NCI-H1048 (cell line): Measurements from ENCODE around the gene TRIP12.

Experiments
- DNase-seq: peaks from one replicate; lab custom pipeline; 2025; lab: John Stamatoyannopoulos, UW

The TRIP12 gene

GRCh38 chr2:229715895-229716507 is 205.8 kb downstream of the TRIP12 start:
- DNase-seq, result no peak

- DNase-seq, result no peak
Measured at GRCh38 chr2:229714736-229715541, 206.9 kb downstream of the TRIP12 start.

- DNase-seq, result no peak
Measured at GRCh38 chr2:229714080-229714735, 207.6 kb downstream of the TRIP12 start, which contains the start of gene DNER. TSS of gene DNER (minus strand) at chr2:229714555. CDS start at chr2:229714423, 132 bp downstream.
